GM23338 (cell line): ENCODE results near the gene POLD4. TPM values are rescaled to one million over a fixed set of nuclear protein-coding genes. Genes with fewer than 3 reads are reported as not detected.
A peak's percentile ranks its signal among the peaks of the same experiment; 100 is the strongest.

ENCODE experiments used
- ATAC-seq: fragments of 200-7000 bp; cut with Tn5 transposase; 3 replicates; pipeline ENCODE4 v1.9.1; 2020
- DNase-seq: peaks from one replicate; pipeline ENCODE4 v3.0.0-alpha.2; 2015; ENCODE audit warnings: low spot score
- H2AFZ ChIP-seq: fragments of 200-600 bp; sonication (generic); 2 replicates; pipeline ENCODE4 v1.8.0; 2016; ENCODE audit warnings: antibody characterized with exemption, mild to moderate bottlenecking, moderate library complexity
- H3F3A ChIP-seq: fragments of 200-600 bp; sonication (generic); replicated peaks from 2 replicates; pipeline ENCODE4 v1.8.0; 2017; ENCODE audit warnings: antibody characterized with exemption, mixed run types, low read depth
- H3K27ac ChIP-seq: fragments of 200-600 bp; sonication (generic); 2 replicates; pipeline ENCODE4 v1.6.1; 2016; ENCODE audit warnings: low read depth
- H3K27me3 ChIP-seq: fragments of 200-600 bp; sonication (generic); 2 replicates; pipeline ENCODE4 v1.8.0; 2016; ENCODE audit warnings: mild to moderate bottlenecking, mixed run types, moderate library complexity; ENCODE audit not compliant: insufficient read depth
- H3K36me3 ChIP-seq: fragments of 200-600 bp; sonication (generic); 2 replicates; pipeline ENCODE4 v1.8.0; 2016; ENCODE audit warnings: mild to moderate bottlenecking; ENCODE audit not compliant: insufficient read depth
- H3K4me1 ChIP-seq: fragments of 200-600 bp; sonication (generic); 2 replicates; pipeline ENCODE4 v1.8.0; 2016; ENCODE audit warnings: mild to moderate bottlenecking, moderate library complexity; ENCODE audit not compliant: insufficient read depth
- H3K4me2 ChIP-seq: fragments of 200-600 bp; sonication (generic); 2 replicates; pipeline ENCODE4 v1.7.1; 2017; ENCODE audit warnings: mixed run types
- H3K4me3 ChIP-seq: fragments of 200-600 bp; sonication (generic); 2 replicates; pipeline ENCODE4 v1.6.1; 2016; ENCODE audit warnings: mixed run types
- H3K79me2 ChIP-seq: fragments of 200-600 bp; sonication (generic); replicated peaks from 2 replicates; pipeline ENCODE4 v1.8.0; 2017; ENCODE audit warnings: mild to moderate bottlenecking; ENCODE audit not compliant: insufficient read depth
- H3K9me2 ChIP-seq: fragments of 200-600 bp; sonication (generic); 2 replicates; pipeline ENCODE4 v1.8.0; 2017; ENCODE audit not compliant: insufficient read depth
- H4K20me1 ChIP-seq: fragments of 200-600 bp; sonication (generic); replicated peaks from 2 replicates; pipeline ENCODE4 v1.8.0; 2017; ENCODE audit warnings: mild to moderate bottlenecking; ENCODE audit not compliant: insufficient read depth
- H3K27ac Mint-ChIP-seq: 2 replicates; pipeline ENCODE4 v1.8.0; 2020; ENCODE audit warnings: inconsistent platforms, mild to moderate bottlenecking, moderate library complexity, mixed read lengths
- H3K27me3 Mint-ChIP-seq: 3 replicates; pipeline ENCODE4 v1.8.0; 2022; ENCODE audit warnings: low read depth, mild to moderate bottlenecking, moderate library complexity, mixed read lengths, inconsistent platforms; ENCODE audit not compliant: insufficient read depth, poor library complexity
- H3K36me3 Mint-ChIP-seq: 3 replicates; pipeline ENCODE4 v1.8.0; 2021; ENCODE audit warnings: low read depth, mild to moderate bottlenecking, inconsistent platforms, moderate library complexity, mixed read lengths
- H3K4me1 Mint-ChIP-seq: 3 replicates; pipeline ENCODE4 v1.8.0; 2020; ENCODE audit warnings: mild to moderate bottlenecking, inconsistent platforms, mixed read lengths
- H3K4me3 Mint-ChIP-seq: 3 replicates; pipeline ENCODE4 v1.8.0; 2021; ENCODE audit warnings: moderate library complexity, mild to moderate bottlenecking, inconsistent platforms, mixed read lengths
- H3K9me3 Mint-ChIP-seq: 3 replicates; pipeline ENCODE4 v1.8.0; 2020; ENCODE audit warnings: moderate library complexity, mild to moderate bottlenecking, inconsistent platforms, mixed read lengths
- CREB1 ChIP-seq: fragments of 250-450 bp; sonication (Bioruptor Pico); IDR thresholded peaks from 2 replicates; pipeline ENCODE4 v1.5.0; 2020; ENCODE audit warnings: low read depth, mild to moderate bottlenecking, moderate library complexity
- CTCF ChIP-seq, 2 experiments: fragments of 200-600 bp in 1 of 2; sonication (generic) in 1 of 2; conservative IDR thresholded peaks; 2 replicates each; pipeline versions ENCODE4 v1.5.1 to v1.6.1; 2016 to 2017; ENCODE audit warnings: antibody characterized with exemption in 2 of 2, low read depth in 2 of 2, mild to moderate bottlenecking in 2 of 2, moderate library complexity in 1 of 2
- ETS1 ChIP-seq: IDR thresholded peaks from 2 replicates; pipeline ENCODE4 v1.6.1; 2016; ENCODE audit warnings: antibody characterized with exemption
- EZH2 ChIP-seq: fragments of 200-600 bp; sonication (generic); IDR thresholded peaks from one replicate; pipeline ENCODE4 v1.8.0; 2017; ENCODE audit warnings: antibody characterized with exemption, mild to moderate bottlenecking, low read depth; ENCODE audit not compliant: unreplicated experiment
- EZH2phosphoT487 ChIP-seq: fragments of 200-600 bp; sonication (generic); IDR thresholded peaks from one replicate; pipeline ENCODE4 v1.8.1; 2018; ENCODE audit warnings: antibody characterized with exemption; ENCODE audit not compliant: unreplicated experiment
- JUNB ChIP-seq: IDR thresholded peaks from one replicate; pipeline ENCODE4 v1.6.1; 2016; ENCODE audit warnings: antibody characterized with exemption; ENCODE audit not compliant: unreplicated experiment
- REST ChIP-seq: IDR thresholded peaks from one replicate; pipeline ENCODE4 v1.6.1; 2018; ENCODE audit warnings: antibody characterized with exemption; ENCODE audit not compliant: unreplicated experiment
- STAT1 ChIP-seq: IDR thresholded peaks from one replicate; pipeline ENCODE4 v1.6.1; 2016; ENCODE audit warnings: antibody characterized with exemption; ENCODE audit not compliant: unreplicated experiment
- ZNF114 ChIP-seq: fragments of 250-450 bp; sonication (Bioruptor Pico); IDR thresholded peaks from 2 replicates; pipeline ENCODE4 v1.5.0; 2020; ENCODE audit warnings: mild to moderate bottlenecking, moderate library complexity
- ZNF331 ChIP-seq: fragments of 250-450 bp; sonication (Bioruptor Pico); IDR thresholded peaks from 2 replicates; pipeline ENCODE4 v1.5.0; 2020; ENCODE audit warnings: low read depth, mild to moderate bottlenecking, moderate library complexity
- polyA plus RNA-seq: library from polyadenylated mRNA; unstranded; fragments of >200 nt; fragmentation: Nextera tagmentation; extraction: Ambion mirVana; gene quantifications from 2 replicates; pipeline ENCODE4 v1.2.1, GENCODE V29; 2016
- total RNA-seq: library from RNA; depleted of rRNA; stranded (reverse); fragments of >200 nt; shearing (Covaris generic); gene quantifications from 2 replicates; pipeline ENCODE4 v1.2.3, GENCODE V29; 2014

POLD4 gene
- total and polyA plus RNA-seq, 2 experiments from 2014 or later, result 16.2 to 23.0 TPM

- TF ChIP-seq EZH2phosphoT487 (no peak), JUNB (no peak), ZNF114 (CRISPR knock-in tag) (no peak), STAT1 (no peak)
- Mint-ChIP-seq H3K36me3 (peaks cover 30% of the 10 kb centered on the region), H3K27ac (no peak overlapping the region), H3K4me3 (0 out of 3 replicates have a peak overlapping the region, but pooled peaks have one; percentile 90), H3K4me1 (peaks cover 43% of the 10 kb centered on the region), H3K27me3 (peaks cover 21% of the 10 kb centered on the region), H3K9me3 (no peaks in the 10 kb centered on the region)
- Histone ChIP-seq H3F3A (0 out of 2 replicates have a peak, but pooled peaks cover 12% of the 10 kb centered on the region), H3K27ac (no peak overlapping the region), H4K20me1 (no peaks in the 10 kb centered on the region; the same call in 1 of the 2 replicates), H3K27me3 (no peaks in the 10 kb centered on the region), H3K9me2 (no peaks in the 10 kb centered on the region), H3K36me3 (no peaks in the 10 kb centered on the region), H2AFZ (no peak overlapping the region), H3K4me3 (no peak overlapping the region), H3K4me2 (no peak overlapping the region), H3K4me1 (peaks cover 14% of the 10 kb centered on the region), H3K79me2 (0 out of 2 replicates have a peak, but pooled peaks cover 3% of the 10 kb centered on the region)
- no peak for DNase-seq
- ATAC-seq, result no peak
Observed at GRCh38 chr11:67393437-67393836, 40.1 kb upstream of the POLD4 start.

GRCh38 chr11:67392183-67392715 lies 38.9 kb upstream of the POLD4 start:
- H3K79me2 ChIP-seq, result 0 out of 2 replicates have a peak, but pooled peaks cover 3% of the 10 kb centered on the region
- Mint-ChIP-seq H3K4me1 (peaks cover 38% of the 10 kb centered on the region), H3K9me3 (no peaks in the 10 kb centered on the region), H3K27ac (no peak overlapping the region), H3K4me3 (peak overlapping the region; percentile 90), H3K27me3 (peaks cover 19% of the 10 kb centered on the region), H3K36me3 (peaks cover 19% of the 10 kb centered on the region)
- no peaks in the 10 kb centered on the region for H3K9me2 ChIP-seq
- DNase-seq (no peak), ATAC-seq (peak; percentile 1; the same call in 2 of the 3 replicates)
- 0 out of 2 replicates have a peak, but pooled peaks cover 8% of the 10 kb centered on the region for H3F3A ChIP-seq
- H3K4me2 ChIP-seq, result peak overlapping the region; percentile 99
- no peak overlapping the region for H3K27ac ChIP-seq
- H3K36me3 ChIP-seq, result no peaks in the 10 kb centered on the region
- peaks cover 15% of the 10 kb centered on the region for H3K4me1 ChIP-seq
- no peaks in the 10 kb centered on the region for H3K27me3 ChIP-seq
- no peaks in the 10 kb centered on the region; the same call in 1 of the 2 replicates for H4K20me1 ChIP-seq
- H2AFZ ChIP-seq, result no peak overlapping the region
- H3K4me3 ChIP-seq, result peak overlapping the region; percentile 94
- TF ChIP-seq CREB1, result no peak
- TF ChIP-seq CTCF (conservative IDR thresholded peaks at IDR 0.05; ENCODE audit: low read depth in 2 of 2), result no peak
- no peak for TF ChIP-seq EZH2
- TF ChIP-seq JUNB, result no peak
- TF ChIP-seq ETS1, result no peak
- TF ChIP-seq ZNF331 (CRISPR knock-in tag), result no peak
- no peak for TF ChIP-seq STAT1
- TF ChIP-seq REST, result no peak
